HEK293 (cell line): ENCODE results near the gene PSEN1.

ENCODE experiments used
- CTCF ChIA-PET: fragments of 350-600 bp; formaldehyde crosslinking; extraction: SDS; loops from one replicate; lab custom pipeline; 2021; ENCODE audit warnings: antibody characterized with exemption; lab: Yijun Ruan, JAX
- POLR2A ChIA-PET: fragments of 300-600 bp; formaldehyde crosslinking; extraction: SDS; loops from one replicate; lab custom pipeline; 2020; ENCODE audit warnings: antibody characterized with exemption, inconsistent platforms; lab: Yijun Ruan, JAX
- H3K27ac ChIP-seq: fragments of 200-500 bp; sonication (Bioruptor generic); 2 replicates; pipeline ENCODE4 v1.5.1; 2014; ENCODE audit warnings: low read depth, low read length, control low read depth, inconsistent platforms; ENCODE audit errors: extremely low read depth
- H3K36me3 ChIP-seq, 2 experiments: fragments of 200-500 bp in 1 of 2; sonication (Bioruptor generic) in 1 of 2; 1 replicate in 1 of 2; 2 replicates in 1 of 2; pipeline ENCODE4 v1.5.1; 2014 to 2017; ENCODE audit warnings: inconsistent platforms in 2 of 2, low read length in 2 of 2; ENCODE audit not compliant: control insufficient read depth in 2 of 2, insufficient read depth in 1 of 2
- H3K4me1 ChIP-seq: fragments of 200-500 bp; sonication (Bioruptor generic); 2 replicates; pipeline ENCODE4 v1.5.1; 2014; ENCODE audit warnings: mild to moderate bottlenecking, low read length, inconsistent platforms; ENCODE audit not compliant: control insufficient read depth, insufficient read depth
- H3K4me3 ChIP-seq: 2 replicates; pipeline ENCODE4 v1.5.1; 2011; ENCODE audit warnings: low read depth, mild to moderate bottlenecking, control low read depth, low read length, moderate library complexity
- H3K9me3 ChIP-seq: fragments of 200-500 bp; sonication (Bioruptor generic); 2 replicates; pipeline ENCODE4 v1.5.1; 2014; ENCODE audit warnings: low read depth, low read length, inconsistent platforms; ENCODE audit not compliant: control insufficient read depth, insufficient read depth
- ATF2 ChIP-seq: fragments of 450-650 bp; formaldehyde crosslinking; IDR thresholded peaks from 2 replicates; pipeline ENCODE4 v1.5.1; 2016; ENCODE audit warnings: missing biosample characterization, missing genetic modification characterization, low read depth
- ELK4 ChIP-seq: IDR thresholded peaks from 2 replicates; pipeline ENCODE4 v1.6.1; 2011; ENCODE audit warnings: mild to moderate bottlenecking, low read depth, low read length, borderline replicate concordance
- GLIS2 ChIP-seq: fragments of 450-650 bp; formaldehyde crosslinking; IDR thresholded peaks from 2 replicates; pipeline ENCODE4 v1.5.1; 2016; ENCODE audit warnings: missing biosample characterization, missing genetic modification characterization
- KLF10 ChIP-seq: fragments of 450-650 bp; IDR thresholded peaks from 2 replicates; pipeline ENCODE4 v1.5.1; 2018; ENCODE audit warnings: missing biosample characterization, mild to moderate bottlenecking, missing genetic modification characterization
- PATZ1 ChIP-seq: fragments of 450-650 bp; formaldehyde crosslinking; IDR thresholded peaks from 2 replicates; pipeline ENCODE4 v1.5.1; 2016; ENCODE audit warnings: missing biosample characterization, missing genetic modification characterization
- SP7 ChIP-seq: fragments of 450-650 bp; formaldehyde crosslinking; IDR thresholded peaks from 2 replicates; pipeline ENCODE4 v1.5.1; 2016; ENCODE audit warnings: missing biosample characterization, missing genetic modification characterization
- ZNF121 ChIP-seq: fragments of 450-650 bp; formaldehyde crosslinking; IDR thresholded peaks from 2 replicates; pipeline ENCODE4 v1.5.1; 2016; ENCODE audit warnings: missing biosample characterization, missing genetic modification characterization
- ZNF138 ChIP-seq: fragments of 450-650 bp; formaldehyde crosslinking; IDR thresholded peaks from 2 replicates; pipeline ENCODE4 v1.5.1; 2016; ENCODE audit warnings: missing biosample characterization, missing genetic modification characterization, borderline replicate concordance
- ZNF341 ChIP-seq: fragments of 450-650 bp; formaldehyde crosslinking; IDR thresholded peaks from 2 replicates; pipeline ENCODE4; 2016; ENCODE audit warnings: low read depth, missing biosample characterization, missing genetic modification characterization
- ZNF391 ChIP-seq: fragments of 450-650 bp; formaldehyde crosslinking; IDR thresholded peaks from 2 replicates; pipeline ENCODE4 v1.5.1; 2016; ENCODE audit warnings: low read depth, missing biosample characterization, missing genetic modification characterization, borderline replicate concordance
- ZNF398 ChIP-seq: fragments of 450-650 bp; formaldehyde crosslinking; IDR thresholded peaks from 2 replicates; pipeline ENCODE4 v1.5.1; 2017; ENCODE audit warnings: missing biosample characterization, missing genetic modification characterization
- ZNF423 ChIP-seq: fragments of 450-650 bp; formaldehyde crosslinking; IDR thresholded peaks from 2 replicates; pipeline ENCODE4 v1.5.1; 2016; ENCODE audit warnings: missing biosample characterization, missing genetic modification characterization
- ZNF518A ChIP-seq: fragments of 450-650 bp; formaldehyde crosslinking; conservative IDR thresholded peaks from 2 replicates; pipeline ENCODE4 v1.5.1; 2016; ENCODE audit warnings: low read depth, missing biosample characterization, missing genetic modification characterization
- ZNF530 ChIP-seq: fragments of 450-650 bp; formaldehyde crosslinking; IDR thresholded peaks from 2 replicates; pipeline ENCODE4 v1.5.1; 2016; ENCODE audit warnings: low read depth, missing biosample characterization, missing genetic modification characterization
- ZNF621 ChIP-seq: fragments of 450-650 bp; formaldehyde crosslinking; IDR thresholded peaks from 2 replicates; pipeline ENCODE4 v1.5.1; 2017; ENCODE audit warnings: missing biosample characterization, missing genetic modification characterization
- ZSCAN30 ChIP-seq: fragments of 450-650 bp; IDR thresholded peaks from 2 replicates; pipeline ENCODE4 v1.5.1; 2018; ENCODE audit warnings: missing biosample characterization, mild to moderate bottlenecking, missing genetic modification characterization, moderate library complexity

The PSEN1 gene

GRCh38 chr14:73220061-73220460 is 83.8 kb downstream of the PSEN1 start:
- CTCF ChIA-PET = interaction anchor here (0.6 to 1.3 kb wide), 2 partner anchors 8 to 856 kb away, joined by 3 read pairs; no protein-coding TSS in a partner anchor
- Histone ChIP-seq H3K27ac (no peak overlapping the region), H3K9me3 (no peaks in the 10 kb centered on the region), H3K4me1 (no peaks in the 10 kb centered on the region), H3K36me3 (peaks cover 23 to 53% of the 10 kb centered on the region in 2 experiments), H3K4me3 (no peak overlapping the region)
- POLR2A ChIA-PET = no interaction called here
- no peak for TF ChIP-seq PATZ1 (tag by site-specific recombination)

- Histone ChIP-seq H3K36me3 (peaks cover 23 to 51% of the 10 kb centered on the region in 2 experiments), H3K27ac (no peak overlapping the region), H3K4me3 (no peak overlapping the region), H3K9me3 (no peaks in the 10 kb centered on the region), H3K4me1 (no peaks in the 10 kb centered on the region)
- ChIA-PET CTCF (interaction anchor here (0.6 kb wide), 1 partner anchor 856 kb away, joined by 3 read pairs; no protein-coding TSS in a partner anchor), POLR2A (no interaction called here)
- no peak for TF ChIP-seq ZNF398 (tag by site-specific recombination)
- TF ChIP-seq SP7 (tag by site-specific recombination) = no peak
- no peak for TF ChIP-seq ZNF423 (tag by site-specific recombination)
- TF ChIP-seq ZNF518A (tag by site-specific recombination) = no peak
- no peak for TF ChIP-seq ZNF621 (tag by site-specific recombination)
- TF ChIP-seq ZSCAN30 (tag by site-specific recombination) = no peak
- no peak for TF ChIP-seq ELK4
- TF ChIP-seq ZNF530 (tag by site-specific recombination) = no peak
- no peak for TF ChIP-seq ZNF121 (tag by site-specific recombination)
- no peak for TF ChIP-seq ZNF391 (tag by site-specific recombination)
- TF ChIP-seq ZNF341 (tag by site-specific recombination) = no peak
- TF ChIP-seq GLIS2 (tag by site-specific recombination) = no peak
- no peak for TF ChIP-seq ZNF138 (tag by site-specific recombination)
- TF ChIP-seq KLF10 = no peak
- no peak for TF ChIP-seq ATF2
- TF ChIP-seq, all 188 proteins: peak for 0
Measured at GRCh38 chr14:73220634-73221033, 84.3 kb downstream of the PSEN1 start.
